ENCODE results near the gene ZDHHC3.
"Not testable (repeated sequence)": the region's sequence is repeated elsewhere in the genome, so short reads cannot be mapped to it uniquely, and the experiment has no call there.

Gene ZDHHC3

GRCh38 chr3:44966795-44967278 lies 9.1 kb downstream of the ZDHHC3 start:
- in situ Hi-C loops (cut with HindIII; ENCODE audit: low sequenced_read_pairs), result no loop called here

GRCh38 chr3:44965165-44965564 lies 10.8 kb downstream of the ZDHHC3 start:
- in situ Hi-C loops (cut with HindIII; ENCODE audit: low sequenced_read_pairs), result no loop called here

- in situ Hi-C loops (cut with HindIII; ENCODE audit: low sequenced_read_pairs), result no loop called here
Observed at GRCh38 chr3:44963571-44964325, 12.2 kb downstream of the ZDHHC3 start.

- in situ Hi-C loops (cut with HindIII; ENCODE audit: low sequenced_read_pairs), result no loop called here
Observed at GRCh38 chr3:44962621-44963393, 13.2 kb downstream of the ZDHHC3 start.

- in situ Hi-C loops (cut with HindIII; ENCODE audit: low sequenced_read_pairs), result no loop called here
Observed at GRCh38 chr3:44961888-44962287, 14.1 kb downstream of the ZDHHC3 start.

GRCh38 chr3:44960387-44961026 lies 15.5 kb downstream of the ZDHHC3 start:
- in situ Hi-C loops (cut with HindIII; ENCODE audit: low sequenced_read_pairs), result no loop called here

- in situ Hi-C loops (cut with HindIII; ENCODE audit: low sequenced_read_pairs), result no loop called here
Observed at GRCh38 chr3:44958386-44958785, 17.6 kb downstream of the ZDHHC3 start.

GRCh38 chr3:44957986-44958385 lies 18.0 kb downstream of the ZDHHC3 start:
- in situ Hi-C loops (cut with HindIII; ENCODE audit: low sequenced_read_pairs), result no loop called here

- in situ Hi-C loops (cut with HindIII; ENCODE audit: low sequenced_read_pairs), result no loop called here
Observed at GRCh38 chr3:44955917-44956316, 20.1 kb downstream of the ZDHHC3 start.

GRCh38 chr3:44954962-44955361 lies 21.0 kb downstream of the ZDHHC3 start:
- in situ Hi-C loops (cut with HindIII; ENCODE audit: low sequenced_read_pairs), result no loop called here

- in situ Hi-C loops (cut with HindIII; ENCODE audit: low sequenced_read_pairs), result no loop called here
Observed at GRCh38 chr3:44954304-44954703, 21.7 kb downstream of the ZDHHC3 start.

GRCh38 chr3:44952689-44953088 lies 23.3 kb downstream of the ZDHHC3 start:
- in situ Hi-C loops (cut with HindIII; ENCODE audit: low sequenced_read_pairs), result no loop called here

GRCh38 chr3:44950275-44950734 lies 25.7 kb downstream of the ZDHHC3 start:
- in situ Hi-C loops (cut with HindIII; ENCODE audit: low sequenced_read_pairs), result no loop called here

- in situ Hi-C loops (cut with HindIII; ENCODE audit: low sequenced_read_pairs), result not testable (repeated sequence)
Observed at GRCh38 chr3:44949770-44950169, 26.2 kb downstream of the ZDHHC3 start.

- in situ Hi-C loops (cut with HindIII; ENCODE audit: low sequenced_read_pairs), result no loop called here
Observed at GRCh38 chr3:44948239-44948638, 27.7 kb downstream of the ZDHHC3 start.

GRCh38 chr3:44942202-44942921 lies 33.6 kb downstream of the ZDHHC3 start:
- in situ Hi-C loops (cut with HindIII; ENCODE audit: low sequenced_read_pairs), result loop anchor here (5.0 kb wide), 2 partner anchors 40 to 60 kb away; no protein-coding TSS in a partner anchor

GRCh38 chr3:44939581-44940036 lies 36.4 kb downstream of the ZDHHC3 start:
- in situ Hi-C loops (cut with HindIII; ENCODE audit: low sequenced_read_pairs), result loop anchor here (5.0 kb wide), 2 partner anchors 43 to 57 kb away; no protein-coding TSS in a partner anchor

- in situ Hi-C loops (cut with HindIII; ENCODE audit: low sequenced_read_pairs), result no loop called here
Observed at GRCh38 chr3:44932986-44933944, 42.7 kb downstream of the ZDHHC3 start.

GRCh38 chr3:44932271-44932670 lies 43.7 kb downstream of the ZDHHC3 start:
- in situ Hi-C loops (cut with HindIII; ENCODE audit: low sequenced_read_pairs), result no loop called here

Measured in endothelial cell of hepatic sinusoid (primary cell).